ENCODE data around the gene GRM3.

GRM3 gene

DNA sequence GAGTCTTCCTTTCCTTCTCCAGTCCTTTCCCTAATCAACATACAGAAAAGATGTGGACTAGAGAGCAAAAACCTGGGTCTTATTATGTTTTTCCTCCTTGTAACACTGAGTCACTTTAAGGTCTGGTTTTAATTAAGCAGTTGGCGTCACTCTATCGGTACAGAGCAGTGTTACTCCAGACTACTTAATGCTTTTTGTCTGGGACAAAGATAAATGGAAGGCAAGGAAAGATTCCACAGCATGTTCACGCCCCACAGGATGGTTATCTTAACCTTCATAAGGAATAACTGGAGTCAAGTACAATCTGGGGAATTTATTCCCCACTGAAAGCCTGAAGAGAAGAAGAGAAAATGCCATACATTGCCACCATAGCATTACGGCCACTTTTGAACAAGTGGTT lies 270.0 kb downstream of the GRM3 start:
- H3K79me1 ChIP-seq (replicated peaks; ENCODE audit: low read length, poor library complexity, severe bottlenecking), result no peaks in the 10 kb centered on the region
- no peak for DNase-seq
- H3K14ac ChIP-seq (ENCODE audit: low read length in 2 of 2), result no peak overlapping the region
- H3K9me3 ChIP-seq (ENCODE audit: control insufficient read depth, low read length), result no peaks in the 10 kb centered on the region
- H3K4me3 ChIP-seq (ENCODE audit: insufficient read depth in 1 of 2, low read depth in 1 of 2, low read length in 2 of 2), result no peak overlapping the region
- no peak overlapping the region for H3K4me2 ChIP-seq (ENCODE audit: low read length, poor library complexity, severe bottlenecking)
- H3K4ac ChIP-seq (ENCODE audit: low read depth in 1 of 2, low read length in 2 of 2), result no peak overlapping the region
- no peak overlapping the region for H2AK5ac ChIP-seq (ENCODE audit: low read length, severe bottlenecking)
- peaks cover 0 to 26% of the 10 kb centered on the region in 2 experiments for H3K36me3 ChIP-seq (ENCODE audit: control insufficient read depth in 1 of 2, insufficient read depth in 2 of 2, low read depth in 1 of 2, low read length in 2 of 2)
- no peaks in the 10 kb centered on the region for H3K27me3 ChIP-seq (ENCODE audit: control insufficient read depth in 1 of 2, insufficient read depth in 1 of 2, low read length in 2 of 2)
- WGBS, result 79% methylated on average over 2 of the region's 4 CpGs
- no peak overlapping the region for H2AFZ ChIP-seq (ENCODE audit: low read depth, low read length)
- H3K4me1 ChIP-seq (ENCODE audit: control insufficient read depth, insufficient read depth, low read depth, low read length), result no peaks in the 10 kb centered on the region
- H2BK5ac ChIP-seq (ENCODE audit: low read depth, low read length, poor library complexity, severe bottlenecking), result no peak overlapping the region
- H2BK120ac ChIP-seq (ENCODE audit: low read depth, low read length), result no peak overlapping the region
- no peak overlapping the region for H4K91ac ChIP-seq (ENCODE audit: low read length)
- no peak overlapping the region for H4K8ac ChIP-seq (ENCODE audit: low read length)
- H3K27ac ChIP-seq (ENCODE audit: low read length, poor library complexity, severe bottlenecking), result no peak overlapping the region
- peak overlapping the region; percentile 45 for H3K9ac ChIP-seq (ENCODE audit: low read length)
- H3K18ac ChIP-seq (ENCODE audit: low read depth in 1 of 2, low read length in 2 of 2), result no peak overlapping the region
- H2BK12ac ChIP-seq (ENCODE audit: low read length in 2 of 2), result no peak overlapping the region
- no peak overlapping the region for H2BK15ac ChIP-seq (ENCODE audit: low read depth, poor library complexity, severe bottlenecking)
- no peak overlapping the region for H3K23ac ChIP-seq (ENCODE audit: low read length in 2 of 2)

Data from mesenchymal stem cell (in vitro differentiated cells and primary cell).